H9 (cell line): ENCODE results near the gene CCDC80. TPM values are rescaled to one million over a fixed set of nuclear protein-coding genes. Genes with fewer than 3 reads are reported as not detected.

Experiments used
- DNase-seq: peaks from one replicate; pipeline ENCODE4 v3.0.0-alpha.2; 2017
- H2AFZ ChIP-seq: one replicate; pipeline ENCODE4 v1.6.1; 2013; ENCODE audit warnings: mild to moderate bottlenecking, low read length, control low read depth, moderate library complexity
- H2AK5ac ChIP-seq: 2 replicates; pipeline ENCODE4 v1.6.1; 2013; ENCODE audit warnings: low read length, control low read depth, mixed read lengths; ENCODE audit not compliant: insufficient read length
- H2BK120ac ChIP-seq: one replicate; pipeline ENCODE4 v1.6.1; 2013; ENCODE audit warnings: low read depth, mild to moderate bottlenecking, low read length, control low read depth, inconsistent platforms; ENCODE audit not compliant: poor library complexity, severe bottlenecking
- H2BK12ac ChIP-seq: 2 replicates; pipeline ENCODE4 v1.6.1; 2013; ENCODE audit warnings: low read length, control low read depth, mixed read lengths, low read depth; ENCODE audit not compliant: insufficient read length
- H2BK15ac ChIP-seq: 2 replicates; pipeline ENCODE4 v1.6.1; 2013; ENCODE audit warnings: low read depth, low read length, control low read depth
- H2BK20ac ChIP-seq: one replicate; pipeline ENCODE4 v1.6.1; 2013; ENCODE audit warnings: low read depth, mild to moderate bottlenecking, low read length, control low read depth, inconsistent platforms; ENCODE audit not compliant: poor library complexity, severe bottlenecking
- H2BK5ac ChIP-seq: 2 replicates; pipeline ENCODE4 v1.6.1; 2013; ENCODE audit warnings: low read length, control low read depth, mixed read lengths; ENCODE audit not compliant: insufficient read length
- H3K14ac ChIP-seq: 2 replicates; pipeline ENCODE4 v1.6.1; 2013; ENCODE audit warnings: low read length, control low read depth; ENCODE audit not compliant: insufficient read depth
- H3K18ac ChIP-seq: 2 replicates; pipeline ENCODE4 v1.6.1; 2013; ENCODE audit warnings: low read depth, mild to moderate bottlenecking, mixed read lengths, low read length, control low read depth; ENCODE audit not compliant: insufficient read length
- H3K23ac ChIP-seq: 2 replicates; pipeline ENCODE4 v1.6.1; 2013; ENCODE audit warnings: low read length, control low read depth, mixed read lengths, low read depth; ENCODE audit not compliant: insufficient read length
- H3K23me2 ChIP-seq: 2 replicates; pipeline ENCODE4 v1.6.1; 2013; ENCODE audit warnings: low read depth, mild to moderate bottlenecking, mixed read lengths, low read length, control low read depth; ENCODE audit not compliant: insufficient read length, poor library complexity, severe bottlenecking
- H3K27ac ChIP-seq: 2 replicates; pipeline ENCODE4 v1.5.1; 2013; ENCODE audit warnings: low read length, control low read depth, mixed read lengths, low read depth; ENCODE audit not compliant: insufficient read length
- H3K27me3 ChIP-seq: 2 replicates; pipeline ENCODE4 v1.6.1; 2013; ENCODE audit warnings: low read length, control low read depth, inconsistent platforms; ENCODE audit not compliant: insufficient read depth
- H3K4ac ChIP-seq: 2 replicates; pipeline ENCODE4 v1.6.1; 2013; ENCODE audit warnings: low read depth, mild to moderate bottlenecking, control low read depth, inconsistent platforms, low read length, moderate library complexity
- H3K4me1 ChIP-seq: 2 replicates; pipeline ENCODE4 v1.6.1; 2013; ENCODE audit warnings: low read length, control low read depth, inconsistent platforms; ENCODE audit not compliant: insufficient read depth
- H3K4me2 ChIP-seq: 2 replicates; pipeline ENCODE4 v1.6.1; 2013; ENCODE audit warnings: low read length, control low read depth, mixed read lengths; ENCODE audit not compliant: insufficient read length, insufficient read depth
- H3K56ac ChIP-seq: 2 replicates; pipeline ENCODE4 v1.6.1; 2013; ENCODE audit warnings: low read depth, mild to moderate bottlenecking, mixed read lengths, low read length, control low read depth; ENCODE audit not compliant: insufficient read length
- H3K79me1 ChIP-seq: 2 replicates; pipeline ENCODE4 v1.6.1; 2013; ENCODE audit warnings: low read depth, mild to moderate bottlenecking, moderate library complexity, low read length, control low read depth, inconsistent platforms; ENCODE audit not compliant: insufficient read depth, poor library complexity, severe bottlenecking
- H3K79me2 ChIP-seq: 2 replicates; pipeline ENCODE4 v1.6.1; 2013; ENCODE audit warnings: low read length, control low read depth, inconsistent platforms; ENCODE audit not compliant: insufficient read depth
- H3K9ac ChIP-seq: 2 replicates; pipeline ENCODE4 v1.6.1; 2013; ENCODE audit warnings: low read length, control low read depth, mixed read lengths; ENCODE audit not compliant: insufficient read length; ENCODE audit errors: extremely low read depth
- H3K9me3 ChIP-seq: one replicate; pipeline ENCODE4 v1.6.1; 2013; ENCODE audit warnings: low read depth, low read length, inconsistent platforms; ENCODE audit not compliant: control insufficient read depth
- H3T11ph ChIP-seq: one replicate; pipeline ENCODE4 v1.6.1; 2013; ENCODE audit warnings: mild to moderate bottlenecking, low read length, control low read depth, inconsistent platforms
- H4K20me1 ChIP-seq: one replicate; pipeline ENCODE4 v1.6.1; 2013; ENCODE audit not compliant: control insufficient read depth, insufficient read length, insufficient read depth
- H4K5ac ChIP-seq: 2 replicates; pipeline ENCODE4 v1.6.1; 2013; ENCODE audit warnings: low read depth, mild to moderate bottlenecking, mixed read lengths, low read length, control low read depth; ENCODE audit not compliant: insufficient read length
- H4K8ac ChIP-seq: replicated peaks from 2 replicates; pipeline ENCODE4 v1.6.1; 2013; ENCODE audit warnings: low read length, control low read depth, mixed read lengths, low read depth; ENCODE audit not compliant: insufficient read length
- H4K91ac ChIP-seq: 2 replicates; pipeline ENCODE4 v1.6.1; 2013; ENCODE audit warnings: low read depth, mild to moderate bottlenecking, moderate library complexity, mixed read lengths, low read length, control low read depth; ENCODE audit not compliant: insufficient read length
- H3K27ac Mint-ChIP-seq, 3 experiments: 2 replicates in 2 of 3; 3 replicates in 1 of 3; pipeline ENCODE4 v1.8.0; 2020 to 2021; ENCODE audit warnings: mixed read lengths in 3 of 3, mild to moderate bottlenecking in 1 of 3, moderate library complexity in 1 of 3
- H3K27me3 Mint-ChIP-seq: 2 replicates; pipeline ENCODE4 v1.8.0; 2021; ENCODE audit warnings: low read depth, mild to moderate bottlenecking, moderate library complexity, mixed read lengths
- H3K36me3 Mint-ChIP-seq, 3 experiments: 2 replicates in 2 of 3; 3 replicates in 1 of 3; pipeline ENCODE4 v1.8.0; 2020 to 2021; ENCODE audit warnings: low read depth in 3 of 3, mixed read lengths in 3 of 3; ENCODE audit not compliant: insufficient read depth in 1 of 3
- H3K4me1 Mint-ChIP-seq, 2 experiments: 2 replicates each; pipeline ENCODE4 v1.8.0; 2020; ENCODE audit warnings: mixed read lengths in 2 of 2
- H3K4me3 Mint-ChIP-seq, 2 experiments: 2 replicates in 1 of 2; 3 replicates in 1 of 2; pipeline ENCODE4 v1.8.0; 2020 to 2021; ENCODE audit warnings: mild to moderate bottlenecking in 2 of 2, mixed read lengths in 2 of 2, moderate library complexity in 1 of 2
- H3K9me3 Mint-ChIP-seq, 2 experiments: 2 replicates in 1 of 2; 3 replicates in 1 of 2; pipeline ENCODE4 v1.8.0; 2020; ENCODE audit warnings: mild to moderate bottlenecking in 2 of 2, mixed read lengths in 2 of 2, moderate library complexity in 1 of 2
- CTCF ChIP-seq: fragments of 200-600 bp; sonication (generic); conservative IDR thresholded peaks from 3 replicates; pipeline ENCODE4 v1.8.0; 2021; ENCODE audit warnings: antibody characterized with exemption, mild to moderate bottlenecking
- WGBS: extraction: QIAGEN DNeasy Blood & Tissue Kit; methylation state at CpG from one replicate; pipeline ENCODE4 v1.1.7; 2013; ENCODE audit warnings: missing lambda C conversion rate, low lambda C conversion rate, mixed read lengths; ENCODE audit not compliant: insufficient read length; ENCODE audit errors: extremely low coverage; 5-methylcytosine and 5-hydroxymethylcytosine counted together
- long read RNA-seq: library from polyadenylated mRNA; unstranded; transcript quantifications from one replicate; pipeline ENCODE4 v2.0.0, GENCODE V29; 2020
- total RNA-seq: library from RNA; stranded (reverse); gene quantifications from 2 replicates; pipeline ENCODE4 v1.2.1, GENCODE V29; 2021

CCDC80 gene
- total RNA-seq = 4.6 and 5.4 TPM in 2 replicates
- long read RNA-seq, full-length matches to known transcripts = 1 of 12 reads
- long read RNA-seq, partial matches to known transcripts = 10 of 12 reads
- long read RNA-seq, other reads (novel, unspliced or antisense) = 1 of 12 reads

- no peaks in the 10 kb centered on the region for H3K9me3 ChIP-seq
- H3K23ac ChIP-seq = no peak within 1 kb of the TSS
- no peak within 1 kb of the TSS for H2BK12ac ChIP-seq
- Mint-ChIP-seq H3K4me3 (no peak within 1 kb of the TSS), H3K9me3 (no peaks in the 10 kb centered on the region), H3K27me3 (peaks cover 3% of the 10 kb centered on the region; the same call in 1 of the 2 replicates), H3K4me1 (peaks cover 0 to 11% of the 10 kb centered on the region in 2 experiments; a peak in 3 of 4 replicates), H3K27ac (no peak within 1 kb of the TSS), H3K36me3 (peaks cover 0 to 9% (median 2%) of the 10 kb centered on the region in 3 experiments; a peak in 1 of 7 replicates)
- no peak within 1 kb of the TSS for H4K8ac ChIP-seq
- no peak within 1 kb of the TSS for H2BK15ac ChIP-seq
- H2AK5ac ChIP-seq = no peak within 1 kb of the TSS
- whole genome bisulfite sequencing = no CpG with 5 or more reads among the region's 6 CpGs
- no peak within 1 kb of the TSS for H3K4me2 ChIP-seq
- no peak within 1 kb of the TSS for H3K4ac ChIP-seq
- no peaks in the 10 kb centered on the region for H4K20me1 ChIP-seq
- H3K27ac ChIP-seq = no peak within 1 kb of the TSS
- no peak within 1 kb of the TSS for H3K18ac ChIP-seq
- no peak within 1 kb of the TSS for H4K5ac ChIP-seq
- no peak within 1 kb of the TSS for H4K91ac ChIP-seq
- H2BK20ac ChIP-seq = no peak within 1 kb of the TSS
- no peak within 1 kb of the TSS for H2BK5ac ChIP-seq
- H3K27me3 ChIP-seq = no peaks in the 10 kb centered on the region
- H3K79me1 ChIP-seq = no peaks in the 10 kb centered on the region
- H2AFZ ChIP-seq = peak within 1 kb of the TSS; percentile 82
- no peak for DNase-seq
- no peak for TF ChIP-seq CTCF
- no peak within 1 kb of the TSS for H3K9ac ChIP-seq
- H3T11ph ChIP-seq = no peak within 1 kb of the TSS
- no peak within 1 kb of the TSS for H2BK120ac ChIP-seq
- no peaks in the 10 kb centered on the region for H3K79me2 ChIP-seq
- H3K14ac ChIP-seq = peak within 1 kb of the TSS; percentile 34; the same call in 1 of the 2 replicates
- H3K23me2 ChIP-seq = no peaks in the 10 kb centered on the region
- no peak within 1 kb of the TSS for H3K56ac ChIP-seq
- H3K4me1 ChIP-seq = peaks cover 13% of the 10 kb centered on the region
These were observed at the start of gene CCDC80 for GRCh38 chr3:112640930-112641801. Gene CCDC80, minus strand, starts transcription at chr3:112641143. Its CDS starts 1,238 bp downstream, at chr3:112639905.
